GM21825 (cell line): ENCODE results near the gene EFCC1.
"Not testable (repeated sequence)": the region's sequence is repeated elsewhere in the genome, so short reads cannot be mapped to it uniquely, and the experiment has no call there.

Experiments
- ATAC-seq: cut with Tn5 transposase; IDR thresholded peaks from one replicate; pipeline ENCODE4 v1.9.1; 2021; ENCODE audit warnings: mild to moderate bottlenecking, moderate library complexity; ENCODE audit not compliant: unreplicated experiment

Gene EFCC1

DNA sequence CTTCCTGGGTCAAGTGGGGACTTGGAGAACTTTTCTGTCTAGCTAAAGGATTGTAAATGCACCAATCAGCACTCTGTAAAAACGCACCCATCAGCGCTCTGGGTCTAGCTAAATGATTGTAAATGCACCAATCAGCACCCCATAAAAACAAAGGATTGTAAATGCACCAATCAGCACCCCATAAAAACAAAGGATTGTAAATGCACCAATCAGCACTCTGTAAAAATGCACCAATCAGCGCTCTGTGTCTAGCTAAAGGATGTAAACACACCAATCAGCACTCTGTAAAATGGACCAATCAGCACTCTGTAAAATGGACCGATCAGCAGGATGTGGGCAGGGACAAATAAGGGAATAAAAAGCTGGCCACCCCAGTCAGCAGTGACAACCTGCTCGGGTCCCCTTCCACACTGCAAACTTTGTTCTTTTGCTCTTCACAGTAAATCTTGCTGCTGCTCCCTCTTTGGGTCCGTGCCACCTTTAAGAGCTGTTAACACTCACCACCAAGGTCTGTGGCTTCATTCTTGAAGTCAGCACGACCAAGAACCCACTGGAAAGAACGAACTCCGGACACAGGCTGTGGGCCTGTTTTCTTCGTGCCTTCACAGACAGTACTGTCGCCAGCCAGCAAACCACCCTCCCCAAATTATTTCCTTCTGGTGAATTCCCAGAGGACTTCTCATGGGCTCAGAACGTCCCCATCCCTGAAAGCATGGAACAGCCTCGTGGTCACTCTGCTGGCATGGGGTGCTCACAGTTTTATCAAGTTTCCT lies 68.4 kb downstream of the EFCC1 start:
- not testable (repeated sequence) for ATAC-seq

- no peak for ATAC-seq
Observed at GRCh38 chr3:129070086-129070885, 69.2 kb downstream of the EFCC1 start.

DNA sequence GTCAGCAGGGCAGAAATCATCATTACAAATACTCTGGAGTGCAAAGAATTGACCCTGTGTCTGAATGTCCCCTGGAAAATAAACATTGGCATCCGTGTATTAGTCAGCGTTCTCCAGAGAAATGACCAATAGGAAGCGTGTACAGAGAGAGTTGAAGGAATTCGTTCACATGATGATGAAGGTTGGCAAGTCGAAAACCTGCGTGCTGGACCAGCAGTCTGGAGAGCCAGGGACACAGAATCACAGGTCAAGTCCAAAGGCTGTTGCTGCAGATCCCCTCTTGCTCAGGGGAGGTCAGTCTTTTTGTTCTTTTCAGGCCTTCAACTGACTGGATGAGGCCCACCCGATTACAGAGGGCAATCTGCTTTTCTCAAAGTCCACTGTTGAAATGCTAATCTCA lies 76.1 kb downstream of the EFCC1 start:
- ATAC-seq: no peak

- no peak for ATAC-seq
Observed at GRCh38 chr3:129078510-129078909, 77.4 kb downstream of the EFCC1 start.

DNA sequence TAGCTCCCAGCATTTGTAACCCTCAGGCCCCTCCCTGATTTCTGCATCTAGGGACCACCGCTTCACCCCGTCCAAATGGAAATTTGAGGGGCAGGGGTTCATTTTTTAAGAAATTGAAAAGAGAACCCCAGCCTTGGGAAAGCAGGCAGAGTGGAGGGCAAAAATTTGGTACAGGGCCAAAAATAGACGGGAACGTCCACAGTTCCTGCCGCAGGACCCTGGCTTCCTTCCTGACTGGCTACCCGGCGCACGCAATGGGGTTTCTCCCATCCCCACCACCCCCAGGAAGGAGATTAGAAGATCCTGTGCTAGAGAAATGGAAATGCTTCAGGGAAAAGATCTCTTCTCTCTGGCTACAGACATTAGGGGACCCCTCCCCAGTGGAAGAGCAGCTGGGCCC lies 80.4 kb downstream of the EFCC1 start:
- no peak for ATAC-seq

DNA sequence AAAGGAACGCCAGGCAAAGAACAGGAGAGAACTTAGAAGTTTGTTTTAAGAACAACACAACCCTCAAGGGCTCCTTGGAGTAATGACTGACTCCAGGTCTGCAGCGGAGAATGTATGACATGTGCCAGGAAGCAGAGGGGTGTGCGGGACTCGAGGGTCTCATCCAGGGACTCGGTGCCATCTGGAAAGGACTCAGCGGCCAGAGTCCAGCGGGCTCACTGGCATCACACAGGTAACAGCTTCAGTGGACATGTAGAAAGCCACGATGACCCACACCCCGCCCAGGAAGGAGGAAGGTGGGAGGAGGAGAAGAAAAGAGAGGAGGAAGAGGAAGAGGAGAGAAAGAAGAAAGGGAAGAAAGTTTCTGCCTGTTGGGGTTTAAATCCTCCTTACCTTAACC lies 80.9 kb downstream of the EFCC1 start:
- no peak for ATAC-seq

GRCh38 chr3:129084501-129084900 lies 83.4 kb downstream of the EFCC1 start:
- no peak for ATAC-seq

DNA sequence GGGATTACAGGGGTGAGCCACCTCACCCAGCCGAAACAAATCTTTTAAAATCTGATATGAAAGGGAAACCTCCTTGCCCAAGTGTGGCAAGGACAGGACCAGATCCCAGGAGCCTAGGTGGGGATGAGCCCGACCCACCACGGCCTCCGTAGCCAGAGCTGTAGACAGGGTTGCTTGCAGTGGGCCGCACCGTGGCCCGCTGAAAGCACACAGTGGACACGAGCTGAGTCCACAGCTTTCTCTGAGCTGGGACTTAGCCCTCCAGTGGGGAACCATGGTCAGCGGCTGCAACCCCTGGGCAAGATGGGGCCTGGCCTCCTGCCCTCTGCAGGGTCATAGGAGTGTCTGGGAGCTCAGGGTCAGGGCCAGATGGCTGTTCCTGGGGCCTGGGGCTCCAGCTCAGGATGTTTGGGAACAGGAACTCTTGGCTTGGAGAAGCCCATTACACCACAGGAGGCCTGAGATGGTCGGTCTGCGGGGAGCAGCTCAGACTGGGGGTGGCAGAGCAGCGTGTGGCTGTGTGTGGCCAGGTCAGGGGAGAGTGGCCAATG lies 84.1 kb downstream of the EFCC1 start:
- ATAC-seq: no peak

GRCh38 chr3:129085818-129086217 lies 84.7 kb downstream of the EFCC1 start:
- ATAC-seq: no peak

DNA sequence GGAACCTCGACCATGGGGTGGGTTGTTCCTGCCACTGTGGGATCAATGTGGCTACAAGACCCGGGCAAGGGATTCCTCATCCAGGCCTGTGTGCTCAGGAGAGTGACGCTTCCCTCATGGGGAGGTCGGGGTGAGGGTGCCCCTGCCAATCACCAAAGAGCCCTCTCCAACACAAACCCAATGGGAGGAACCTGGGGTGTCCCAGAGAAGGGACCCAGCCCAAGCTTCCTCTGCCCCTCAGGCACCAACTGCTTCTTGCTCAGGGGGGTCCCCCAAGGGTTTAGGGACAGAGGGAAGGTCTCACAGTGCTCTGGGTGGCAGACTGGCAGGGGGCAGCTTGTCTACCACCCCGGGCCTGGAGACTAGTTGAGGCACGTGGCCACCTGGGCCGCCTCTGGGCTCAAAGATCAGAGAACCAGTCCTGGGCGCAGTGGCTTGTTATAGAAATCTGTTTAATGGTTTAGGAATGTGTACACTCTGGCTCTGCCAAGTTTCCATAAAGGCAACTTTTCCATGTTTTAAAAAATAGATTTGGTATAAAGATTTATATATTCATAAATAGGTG lies 86.1 kb downstream of the EFCC1 start:
- ATAC-seq: no peak

- ATAC-seq: not testable (repeated sequence)
Observed at GRCh38 chr3:129087904-129088303, 86.8 kb downstream of the EFCC1 start.

DNA sequence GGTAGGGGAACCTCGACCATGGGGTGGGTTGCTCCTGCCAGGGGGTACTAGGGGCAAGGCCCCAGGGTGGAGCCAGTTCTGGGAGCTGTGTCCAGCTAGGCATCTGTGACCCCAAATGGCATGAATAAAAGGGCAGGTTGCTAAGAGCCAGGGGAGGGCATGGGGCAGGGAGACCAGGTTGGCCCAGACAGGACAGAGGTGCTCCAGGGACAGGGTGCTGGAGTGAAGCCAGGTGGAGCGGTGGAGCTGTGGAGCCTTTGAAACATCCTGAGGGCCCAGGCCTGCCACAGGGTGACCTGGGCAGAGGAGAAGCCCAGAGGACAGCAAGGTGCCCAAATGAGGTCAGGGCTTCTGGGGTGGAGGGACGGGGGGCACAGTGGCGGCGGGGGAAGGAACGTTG lies 87.2 kb downstream of the EFCC1 start:
- not testable (repeated sequence) for ATAC-seq
